ENCODE measurements around the gene TDRD7. TPM values are rescaled to one million over a fixed set of nuclear protein-coding genes. Genes with fewer than 3 reads are reported as not detected.
A peak's percentile ranks its signal among the peaks of the same experiment; 100 is the strongest.

Gene TDRD7
- total and polyA plus RNA-seq, 2 of the 13 experiments (the other 11 are each of a cell fraction or from before 2014, with no cell fraction given): 9.8 to 15.5 TPM

- in situ Hi-C loops (cut with HindIII; ENCODE audit: extremely low pct_ligation_motif_present, low pct_unique_long_range_greater_than_20kb): no loop called here
- peaks cover 12 to 48% of the 10 kb centered on the region in 2 experiments; a peak in 4 of 5 replicates for H3K27me3 ChIP-seq (ENCODE audit: control insufficient read depth in 1 of 2, insufficient read depth in 2 of 2, low read length in 2 of 2)
- peaks cover 25% of the 10 kb centered on the region for H3K4me1 ChIP-seq (ENCODE audit: insufficient read depth, low read length)
- DNase-seq (ENCODE audit: low spot score) (peak; percentile 35), FAIRE-seq (peak; percentile 37), ATAC-seq (peak; percentile 82)
- no peaks in the 10 kb centered on the region for H3K79me2 ChIP-seq (ENCODE audit: insufficient read depth, low read length)
- H3K9ac ChIP-seq (ENCODE audit: insufficient read depth, low read depth, low read length): no peak within 1 kb of the TSS; the same call in 1 of the 2 replicates
- H2AFZ ChIP-seq (ENCODE audit: low read length): no peak within 1 kb of the TSS
- peaks cover 0 to 2% of the 10 kb centered on the region in 2 experiments; a peak in 1 of 5 replicates for H3K36me3 ChIP-seq (replicated peaks in 1 of 2; ENCODE audit: control insufficient read depth in 1 of 2, insufficient read depth in 2 of 2, low read length in 2 of 2)
- intact Hi-C loops (cut with micrococcal nuclease; ENCODE audit: unreplicated experiment): no loop called here
- H3K9me3 ChIP-seq (ENCODE audit: low read length): no peaks in the 10 kb centered on the region
- no peaks in the 10 kb centered on the region for H4K20me1 ChIP-seq (ENCODE audit: insufficient read depth, low read length)
- WGBS (ENCODE audit: low lambda C conversion rate): 2% methylated on average over 22 of the region's 87 CpGs
- H3K4me3 ChIP-seq (replicated peaks in 1 of 3; ENCODE audit: insufficient read depth in 1 of 3, low read depth in 2 of 3, low read length in 3 of 3): peak within 1 kb of the TSS; percentile 57 to 74 (median 73)
- ChIA-PET CTCF (ENCODE audit: low intra/inter-chr PET ratio, low total read pairs) (interaction anchor here (0.7 kb wide), 1 partner anchor 97 kb away, joined by 3 read pairs; no protein-coding TSS in a partner anchor), POLR2A (interaction anchor here (1.0 to 1.2 kb wide), 3 partner anchors 94 to 131 kb away, joined by 3 to 4 read pairs (median 3); partner anchors contain the start of gene TSTD2)
- H3K4me2 ChIP-seq (ENCODE audit: low read depth, low read length): peak within 1 kb of the TSS; percentile 79
- no peak within 1 kb of the TSS for H3K27ac ChIP-seq (ENCODE audit: extremely low read length, insufficient read depth, low read length)
- BruUV-seq (replicated peaks): no TSS peak
- TF ChIP-seq TOE1 (CRISPR knock-in tag; IDR thresholded peaks at IDR 0.05) (no peak), TCF12 (IDR thresholded peaks at IDR 0.05) (no peak), TCF12 (CRISPR knock-in tag; IDR thresholded peaks at IDR 0.05) (no peak), ZNF704 (CRISPR knock-in tag; IDR thresholded peaks at IDR 0.05; ENCODE audit: borderline replicate concordance) (no peak), MXI1 (IDR thresholded peaks at IDR 0.05; ENCODE audit: borderline replicate concordance, low read depth, low read length) (no peak), NBN (conservative IDR thresholded peaks at IDR 0.05) (no peak), PAX8 (CRISPR knock-in tag; IDR thresholded peaks at IDR 0.05; ENCODE audit: borderline replicate concordance) (no peak), ZKSCAN5 (CRISPR knock-in tag; IDR thresholded peaks at IDR 0.05) (no peak), ZNF232 (CRISPR knock-in tag; IDR thresholded peaks at IDR 0.05; ENCODE audit: borderline replicate concordance) (no peak), ZMYM3 (CRISPR knock-in tag; IDR thresholded peaks at IDR 0.05) (no peak), HNRNPK (IDR thresholded peaks at IDR 0.05; ENCODE audit: low read depth, low read length, poor library complexity, severe bottlenecking) (no peak), E2F5 (CRISPR knock-in tag; conservative IDR thresholded peaks at IDR 0.05) (no peak), HNF4G (IDR thresholded peaks at IDR 0.05; ENCODE audit: borderline replicate concordance, low read depth, low read length) (peak; percentile 14; the same call in 1 of the 2 replicates), HNF4G (CRISPR knock-in tag; IDR thresholded peaks at IDR 0.05; ENCODE audit: borderline replicate concordance, low read depth) (no peak), ZNF891 (CRISPR knock-in tag; IDR thresholded peaks at IDR 0.05) (no peak), ATAD3A (CRISPR knock-in tag; IDR thresholded peaks at IDR 0.05) (no peak), NRL (CRISPR knock-in tag; IDR thresholded peaks at IDR 0.05; ENCODE audit: borderline replicate concordance) (no peak), ZNF280B (CRISPR knock-in tag; IDR thresholded peaks at IDR 0.05; ENCODE audit: borderline replicate concordance) (no peak), BCL3 (CRISPR knock-in tag; IDR thresholded peaks at IDR 0.05) (no peak), ZNF124 (CRISPR knock-in tag; IDR thresholded peaks at IDR 0.05) (no peak)
These were observed 89.5 kb downstream of the TDRD7 start, which contains the start of gene TMOD1 for GRCh38 chr9:97501177-97501971. Gene TMOD1 (plus strand): TSS chr9:97501666. CDS start chr9:97524189, 22,523 bp downstream.

All from HepG2 (cell line).